Lower leg skin (tissue), 3 donors: ENCODE results near the gene ANO10.

ENCODE experiments used
- CTCF ChIP-seq, 3 donors: fragments of 450-650 bp; IDR thresholded peaks; one replicate each; pipeline ENCODE4 v1.5.1; 2016; ENCODE audit warnings: antibody characterized with exemption in 3 of 3, mild to moderate bottlenecking in 3 of 3, moderate library complexity in 2 of 3
- POLR2A ChIP-seq, 2 donors: fragments of 450-650 bp; IDR thresholded peaks; one replicate each; pipeline ENCODE4 v1.6.1; 2016 to 2017; ENCODE audit warnings: antibody characterized with exemption in 2 of 2, mild to moderate bottlenecking in 1 of 2, moderate library complexity in 1 of 2

GRCh38 chr3:43549626-43550290 lies 72.1 kb downstream of the ANO10 start:
- TF ChIP-seq POLR2A (IDR thresholded peaks at IDR 0.05) (no peak), CTCF (IDR thresholded peaks at IDR 0.05) (no peak)
